SIG-M5 treated with dmso at 0.1 percent for 504 hours (cell line): Measurements from ENCODE around the gene ARMCX2.
"Not testable (repeated sequence)": the region's sequence is repeated elsewhere in the genome, so short reads cannot be mapped to it uniquely, and the experiment has no call there.

ENCODE experiments used
- DNase-seq: peaks from one replicate; lab custom pipeline; 2025; ENCODE audit not compliant: unreplicated experiment; lab: John Stamatoyannopoulos, UW

Gene ARMCX2

DNA sequence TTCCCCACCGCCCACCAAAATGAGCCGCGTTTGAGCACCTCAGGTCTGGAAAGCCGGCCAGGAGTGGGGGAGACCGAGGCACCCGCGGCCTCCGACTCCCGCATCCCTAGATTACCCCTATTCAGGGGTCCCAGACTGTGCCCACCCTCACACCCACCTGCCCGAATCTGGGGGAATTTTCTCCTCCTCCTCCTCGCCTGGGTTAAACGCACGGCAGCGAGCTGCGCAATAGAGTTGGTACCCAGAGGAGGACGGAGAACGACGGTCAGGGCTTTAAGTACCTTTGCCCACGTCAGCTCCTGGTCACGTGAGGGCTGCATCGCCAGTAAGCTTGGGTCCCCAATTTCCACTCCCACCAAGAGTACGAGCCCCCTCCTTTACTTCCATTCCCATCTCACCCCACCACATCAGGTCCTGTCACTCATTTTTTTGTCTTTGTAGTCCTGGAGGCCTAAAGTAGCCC lies at the start of gene ARMCX2:
ARMCX2 (minus strand) TSS at position 250 of the 463 bp plus-strand sequence. CDS start 2,262 bp downstream, outside the sequence.
- DNase-seq = no peak

DNA sequence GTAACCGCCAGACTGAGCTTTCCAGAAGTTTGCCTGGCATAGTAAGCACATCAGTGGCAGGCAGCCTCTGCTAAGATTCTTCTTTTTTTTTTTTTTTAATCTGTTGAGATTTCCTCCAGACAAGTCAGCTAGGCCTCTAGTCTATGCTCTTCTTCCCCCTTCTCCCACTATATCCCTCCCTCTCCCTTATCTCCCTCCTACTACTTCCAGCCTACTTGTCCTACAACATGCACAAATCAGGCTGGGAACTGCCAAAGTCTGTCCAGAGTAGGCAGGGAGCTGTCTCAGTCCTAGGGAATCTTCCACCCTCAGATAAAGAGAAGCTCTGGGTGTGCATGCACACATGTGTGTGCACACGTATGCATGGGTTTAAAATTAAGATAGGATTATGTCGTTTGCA lies 49.7 kb upstream of the ARMCX2 start:
- no peak for DNase-seq

GRCh38 chrX:101708163-101708562 lies 48.5 kb upstream of the ARMCX2 start:
- DNase-seq = no peak

- no peak for DNase-seq
Measured at GRCh38 chrX:101693476-101693875, 33.8 kb upstream of the ARMCX2 start.

GRCh38 chrX:101691835-101692234 lies 32.2 kb upstream of the ARMCX2 start:
- DNase-seq = no peak

GRCh38 chrX:101686574-101686973 lies 26.9 kb upstream of the ARMCX2 start:
- no peak for DNase-seq

DNA sequence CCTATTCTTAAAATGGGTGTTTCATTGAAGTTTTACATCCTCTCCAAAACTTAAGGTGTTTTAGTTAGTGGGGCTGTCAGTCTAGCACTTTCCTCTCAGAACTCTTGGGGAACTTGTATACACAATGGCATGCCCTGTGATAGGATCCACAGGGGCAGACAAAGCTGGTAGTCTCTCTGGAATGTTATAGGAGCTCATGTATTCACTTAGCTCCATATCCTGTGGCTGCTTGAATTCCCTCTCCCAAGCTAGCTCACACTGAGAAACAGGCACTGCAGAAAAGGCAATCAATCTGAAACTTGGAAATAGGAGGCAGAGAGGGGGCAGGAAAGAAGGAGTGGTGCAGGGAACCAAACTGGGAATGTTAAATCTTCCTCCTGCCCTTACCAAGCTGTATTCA lies 26.3 kb upstream of the ARMCX2 start:
- no peak for DNase-seq

- no peak for DNase-seq
Measured at GRCh38 chrX:101682723-101683122, 23.1 kb upstream of the ARMCX2 start.

- no peak for DNase-seq
Measured at GRCh38 chrX:101677028-101677427, 17.4 kb upstream of the ARMCX2 start.

DNA sequence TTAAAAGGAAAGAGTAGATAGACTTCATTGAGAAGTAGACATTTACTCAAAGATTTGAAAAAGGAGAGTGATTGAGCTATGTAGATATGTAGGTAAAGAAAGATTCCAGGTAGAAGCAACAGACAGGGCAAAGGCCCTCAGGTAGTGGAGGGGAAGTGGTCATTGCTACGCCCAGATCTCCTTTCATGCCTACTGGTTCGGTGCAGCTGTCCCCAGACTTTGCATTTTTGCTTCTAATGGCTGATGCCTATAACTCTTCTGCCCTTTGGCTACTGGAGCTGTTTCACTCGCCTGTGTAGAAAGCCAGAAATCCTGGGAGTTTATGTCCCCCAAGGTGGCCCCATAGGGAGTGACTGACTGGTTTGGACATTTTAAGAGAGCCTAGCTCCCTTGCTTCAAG lies 16.9 kb upstream of the ARMCX2 start:
- DNase-seq = no peak

GRCh38 chrX:101668143-101668542 lies 8.5 kb upstream of the ARMCX2 start:
- DNase-seq = no peak

GRCh38 chrX:101658661-101659491 lies 774 bp downstream of the ARMCX2 start:
- no peak for DNase-seq

- no peak for DNase-seq
Measured at GRCh38 chrX:101657495-101657894, 2.2 kb downstream of the ARMCX2 start.

DNA sequence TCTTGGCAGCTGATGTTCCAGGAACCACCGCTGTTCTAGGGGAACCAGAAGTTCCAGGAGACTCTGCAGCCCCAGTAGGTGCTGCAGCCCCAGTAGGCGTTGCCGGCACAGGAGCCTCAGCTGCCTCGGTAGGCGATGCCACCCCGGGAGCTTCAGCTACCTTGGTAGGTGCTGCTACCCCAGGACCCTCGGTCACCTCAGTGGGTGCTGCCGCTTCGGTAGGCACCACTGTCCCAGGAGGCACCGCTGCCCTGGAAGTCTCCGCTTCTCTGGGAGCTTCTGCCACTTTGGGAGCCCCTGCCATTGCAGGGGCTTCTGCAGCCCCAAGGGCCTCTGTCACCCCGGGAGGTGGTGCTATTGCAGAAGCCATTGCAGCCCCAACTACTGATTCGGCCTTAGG lies 2.8 kb downstream of the ARMCX2 start:
- DNase-seq = no peak

GRCh38 chrX:101655534-101655933 lies 4.1 kb downstream of the ARMCX2 start:
- no peak for DNase-seq

GRCh38 chrX:101647716-101648115 lies 11.9 kb downstream of the ARMCX2 start:
- DNase-seq = not testable (repeated sequence)

DNA sequence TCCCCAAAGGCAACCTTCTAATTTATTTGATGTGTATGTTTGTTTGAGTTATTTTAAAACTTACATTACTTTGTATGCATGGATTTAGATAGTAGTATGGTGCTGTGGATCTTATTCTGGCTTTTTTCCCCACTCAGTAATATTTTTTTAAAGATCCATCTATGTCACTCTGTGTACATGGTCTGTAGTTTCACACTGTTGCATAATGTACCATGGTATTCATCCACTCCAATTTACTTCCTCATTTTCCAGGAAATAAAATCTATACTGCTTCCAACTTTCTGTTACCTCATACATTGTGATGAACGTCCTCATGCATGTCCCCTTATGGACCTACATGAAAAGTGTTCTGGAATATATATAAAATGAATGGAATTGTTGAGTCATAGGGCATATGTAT lies 17.6 kb downstream of the ARMCX2 start:
- DNase-seq = peak; percentile 29

DNA sequence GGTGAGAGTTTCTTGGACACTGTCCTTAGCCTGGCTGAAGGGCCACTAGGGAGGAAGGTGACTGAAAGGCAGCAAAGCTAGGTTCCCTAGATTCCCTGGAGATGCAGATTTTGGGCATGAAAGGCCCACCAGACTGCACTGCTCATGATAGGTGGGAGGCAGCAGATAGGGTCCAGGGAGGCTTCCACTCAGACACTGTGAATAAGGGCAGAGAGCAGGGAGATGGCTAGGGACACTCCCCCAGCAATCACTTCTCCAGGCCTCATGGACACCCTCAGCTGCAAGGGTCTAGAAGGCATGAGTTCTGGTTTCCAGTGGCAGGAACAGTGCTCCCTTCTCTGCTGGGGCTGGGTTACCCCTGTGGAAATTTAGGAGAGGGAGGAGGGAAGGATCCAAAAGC lies 20.1 kb downstream of the ARMCX2 start:
- no peak for DNase-seq

GRCh38 chrX:101619364-101619763 lies 40.3 kb downstream of the ARMCX2 start:
- no peak for DNase-seq

DNA sequence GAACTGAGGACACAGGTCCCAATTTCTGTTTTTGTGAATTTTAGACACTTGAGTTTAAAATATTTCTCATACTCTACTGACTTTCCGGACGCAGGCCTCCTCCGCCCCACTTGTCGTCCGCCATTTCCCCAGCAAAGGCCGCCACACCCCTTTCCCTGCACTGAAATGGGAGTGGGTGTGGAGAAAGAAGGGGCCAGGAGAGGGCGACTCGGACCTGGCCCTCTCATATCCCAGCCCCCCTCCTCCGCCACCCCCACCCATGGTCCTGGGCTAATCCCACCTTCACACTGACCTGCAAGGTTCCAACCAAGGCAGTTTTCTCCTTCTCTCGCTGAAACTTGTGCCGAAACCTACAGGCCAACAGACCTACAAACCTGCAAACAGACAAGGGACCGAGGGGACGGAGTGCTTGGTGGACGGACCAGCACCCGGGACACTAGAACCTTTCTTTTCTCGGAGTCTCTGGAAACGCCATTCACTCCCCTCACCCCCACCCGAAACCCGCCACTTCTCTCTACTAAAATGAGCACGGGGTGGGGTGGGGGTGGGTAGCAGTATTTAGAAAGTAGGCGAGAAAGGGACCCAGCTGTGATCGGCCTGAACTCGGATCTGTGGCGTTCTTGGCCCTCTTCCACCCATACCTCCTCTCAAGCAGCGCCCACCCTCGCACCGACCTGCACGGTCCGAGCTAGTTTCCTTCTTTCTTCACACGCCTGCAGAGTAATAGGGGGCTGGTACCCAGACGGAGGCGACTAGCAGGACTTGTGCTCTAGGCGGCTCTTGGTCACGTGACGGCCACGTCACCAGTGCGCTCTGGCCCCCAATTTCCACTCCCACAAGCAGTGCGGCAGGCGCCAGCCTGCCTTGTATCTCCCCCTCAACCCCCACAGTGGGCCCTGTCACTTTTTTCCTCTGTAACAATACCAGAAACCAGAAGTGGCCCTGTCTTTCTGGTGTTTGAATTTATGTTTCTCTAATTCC lies 42.1 kb downstream of the ARMCX2 start, which contains the start of gene ARMCX6:
ARMCX6 (minus strand) TSS at position 790 of the 981 bp plus-strand sequence. CDS start 1,380 bp downstream, outside the sequence.
- peak; percentile 75 for DNase-seq

DNA sequence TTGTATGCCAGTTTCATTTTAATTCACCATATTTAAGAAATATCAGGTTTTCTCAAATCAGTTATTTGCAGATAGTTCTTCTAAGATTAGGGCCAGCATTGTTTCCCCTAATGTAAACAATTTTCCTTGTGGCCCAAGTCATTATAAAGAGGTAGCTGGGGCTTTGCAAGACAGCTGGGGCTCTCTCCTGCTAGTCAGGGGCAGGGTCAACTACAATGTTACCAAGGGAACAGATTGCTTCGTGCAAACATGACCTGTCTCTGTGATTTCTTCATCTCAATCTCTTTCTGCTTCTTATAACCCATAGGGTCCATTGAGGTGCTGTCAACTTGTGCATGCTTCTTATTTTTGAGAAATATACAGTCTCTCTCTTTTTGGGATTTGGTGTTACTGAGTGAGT lies 53.9 kb downstream of the ARMCX2 start:
- no peak for DNase-seq
